HG03280 (cell line): ENCODE measurements around the gene CCDC83.

ENCODE experiments used
- ATAC-seq: cut with Tn5 transposase; IDR thresholded peaks from one replicate; pipeline ENCODE4 v1.9.1; 2021; ENCODE audit warnings: mild to moderate bottlenecking, moderate library complexity; ENCODE audit not compliant: unreplicated experiment

Gene CCDC83

DNA sequence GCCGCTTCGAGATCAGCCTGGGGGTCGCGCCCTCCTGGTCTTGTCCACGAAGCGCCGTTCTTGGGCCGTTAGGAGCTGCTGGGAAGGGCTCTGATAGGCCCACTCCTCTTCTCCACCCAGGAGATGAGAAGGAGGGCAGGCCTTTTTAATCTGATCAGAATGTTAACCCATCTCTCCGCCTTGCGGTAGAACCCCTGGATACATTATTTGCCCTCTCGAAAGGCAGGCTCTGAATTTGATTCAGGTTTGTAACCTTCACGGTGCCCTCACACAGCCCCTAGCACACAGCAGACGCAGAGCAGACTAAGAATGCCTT lies at the start of gene CCDC83:
Gene CCDC83, plus strand, starts transcription at position 43 of the 316 bp plus-strand sequence. CDS start 9,741 bp downstream, outside the sequence.
- no peak for ATAC-seq

DNA sequence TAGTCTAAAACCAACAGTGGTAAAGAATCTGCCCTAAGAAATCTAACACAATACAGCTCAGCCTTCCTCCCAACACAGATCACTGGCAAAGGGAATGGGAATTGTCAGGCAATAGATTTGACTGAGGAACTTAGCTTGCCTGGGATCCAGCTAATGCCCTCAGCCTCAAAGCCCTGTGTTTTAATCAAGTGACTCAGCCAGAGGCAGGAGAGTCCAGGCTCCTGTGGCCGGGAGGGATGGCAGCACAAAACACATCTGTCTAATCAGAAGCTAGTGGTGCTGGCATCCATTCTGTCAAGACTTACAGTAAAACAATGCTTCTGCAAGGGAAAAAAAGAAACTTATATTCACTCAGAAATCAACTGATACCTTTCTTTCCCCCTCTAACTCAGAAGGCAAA lies 49.8 kb upstream of the CCDC83 start:
- no peak for ATAC-seq

DNA sequence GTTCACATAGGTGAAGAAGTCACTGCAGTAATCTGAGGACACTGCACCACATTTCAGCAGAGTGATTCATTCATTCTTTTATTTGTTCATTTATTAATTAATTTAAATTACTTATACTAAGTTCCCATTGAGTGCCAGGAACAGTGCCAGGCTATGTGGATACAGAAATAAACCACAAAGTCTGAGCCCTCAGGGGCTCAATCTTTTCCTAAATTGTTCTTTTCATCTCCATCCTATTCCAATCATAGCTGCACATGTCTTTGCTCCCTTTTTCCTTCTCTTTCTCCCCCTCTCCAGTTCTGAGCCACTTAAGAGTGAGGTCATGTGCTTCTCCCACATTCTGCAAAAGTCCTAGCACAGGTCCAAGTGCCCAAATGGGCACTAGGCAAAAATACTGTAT lies 49.2 kb upstream of the CCDC83 start:
- ATAC-seq, result no peak

- ATAC-seq, result no peak
These were observed 48.3 kb upstream of the CCDC83 start for GRCh38 chr11:85806876-85807275.

DNA sequence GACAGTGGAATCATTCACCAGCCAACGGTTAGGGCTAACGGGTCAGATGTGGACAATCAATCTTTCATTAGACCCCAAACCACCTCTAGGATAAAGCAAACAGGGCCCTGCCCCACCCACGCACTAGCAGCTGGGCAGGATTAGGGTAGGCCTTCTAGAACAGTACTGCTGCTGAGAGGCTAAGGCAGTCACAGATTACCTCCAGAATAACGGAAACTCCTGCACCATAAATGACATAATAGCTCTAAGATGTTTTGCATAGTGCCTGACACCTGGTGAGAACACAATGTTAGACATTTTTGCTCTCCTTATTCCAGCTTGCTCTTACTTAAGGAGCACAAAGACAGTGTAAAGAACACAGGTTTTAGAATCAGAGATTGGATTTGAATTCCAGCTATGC lies 46.0 kb upstream of the CCDC83 start:
- no peak for ATAC-seq

- ATAC-seq, result no peak
These were observed 45.3 kb upstream of the CCDC83 start for GRCh38 chr11:85809863-85810262.

GRCh38 chr11:85810521-85810870 lies 44.7 kb upstream of the CCDC83 start:
- no peak for ATAC-seq

DNA sequence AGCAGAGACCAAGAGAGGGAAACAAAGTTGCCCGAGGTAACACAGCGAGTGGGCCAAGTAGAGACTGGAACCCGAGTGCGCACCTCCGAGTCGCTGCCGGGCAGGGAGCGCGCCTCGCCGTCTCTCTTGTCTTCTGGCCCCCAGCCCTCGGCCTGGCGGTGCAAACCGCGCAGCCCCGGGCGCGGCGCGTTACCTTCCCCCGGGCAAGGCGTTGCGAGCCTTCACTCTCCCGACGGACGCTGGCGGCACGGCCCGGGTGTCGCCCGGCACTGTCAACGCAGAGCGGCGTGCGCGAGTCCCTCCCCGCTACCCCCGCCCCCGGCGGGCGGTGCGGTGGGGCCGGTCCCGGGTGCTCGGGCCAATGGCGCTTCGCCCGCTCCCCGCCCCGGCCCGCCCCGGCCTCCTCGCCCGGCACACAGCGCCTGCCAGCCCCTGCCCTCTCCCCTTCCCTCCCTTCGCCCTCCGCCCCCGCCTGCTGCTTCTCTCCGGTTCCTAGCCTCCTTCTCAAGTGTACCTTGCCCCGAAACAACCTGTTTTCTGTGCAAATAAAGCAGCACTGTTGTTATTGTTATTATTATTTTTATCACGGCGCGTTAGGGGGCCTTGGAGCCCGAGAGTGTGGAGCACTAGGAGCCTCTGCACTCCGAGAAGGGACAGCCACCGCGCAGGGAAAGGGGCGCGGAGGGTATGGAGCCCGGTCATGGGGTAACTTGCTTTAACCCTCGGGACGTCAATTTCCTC lies 44.1 kb upstream of the CCDC83 start, which contains the start of gene SYTL2:
Gene SYTL2, minus strand, starts transcription at position 271 of the 741 bp plus-strand sequence. CDS start 53,416 bp downstream, outside the sequence.
- ATAC-seq, result peak; percentile 91

DNA sequence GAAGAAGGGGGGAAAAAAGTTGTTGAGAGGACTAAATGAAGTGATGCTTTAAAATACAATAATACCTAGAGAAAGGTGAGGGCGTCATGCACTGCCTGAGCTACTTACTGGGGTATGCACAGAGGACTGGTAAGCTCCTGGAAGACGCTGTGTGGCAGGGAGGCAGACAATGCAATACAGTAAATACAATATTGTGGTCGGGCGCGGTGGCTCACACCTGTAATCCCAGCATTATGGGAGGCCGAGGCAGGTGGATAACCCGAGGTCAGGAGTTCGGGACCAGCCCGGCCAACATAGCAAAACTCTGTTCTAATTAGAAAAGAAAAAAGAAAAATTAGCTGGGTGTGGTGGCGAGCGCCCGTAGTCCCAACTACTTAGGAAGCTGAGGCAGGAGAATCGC lies 43.6 kb upstream of the CCDC83 start:
- ATAC-seq, result no peak

DNA sequence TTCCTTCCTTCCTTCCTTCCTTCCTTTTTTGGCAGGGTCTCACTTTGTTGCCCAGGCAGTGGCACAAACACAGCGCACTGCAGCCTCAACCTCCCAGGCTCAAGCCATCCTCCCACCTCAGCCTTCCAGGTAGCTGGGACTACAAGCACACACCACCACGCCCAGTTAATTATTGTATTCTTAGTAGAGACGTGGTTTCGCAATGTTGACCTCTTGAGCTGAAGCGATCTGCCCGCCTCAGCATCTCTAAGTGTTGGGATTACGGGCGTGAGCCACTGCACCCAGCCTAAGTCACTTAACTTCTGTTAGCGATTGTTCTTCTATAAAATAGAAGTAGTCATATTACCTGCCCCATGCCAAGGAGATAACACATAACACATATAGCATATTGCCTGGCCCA lies 41.5 kb upstream of the CCDC83 start:
- ATAC-seq, result no peak

GRCh38 chr11:85815186-85815931 lies 39.8 kb upstream of the CCDC83 start:
- ATAC-seq, result no peak

DNA sequence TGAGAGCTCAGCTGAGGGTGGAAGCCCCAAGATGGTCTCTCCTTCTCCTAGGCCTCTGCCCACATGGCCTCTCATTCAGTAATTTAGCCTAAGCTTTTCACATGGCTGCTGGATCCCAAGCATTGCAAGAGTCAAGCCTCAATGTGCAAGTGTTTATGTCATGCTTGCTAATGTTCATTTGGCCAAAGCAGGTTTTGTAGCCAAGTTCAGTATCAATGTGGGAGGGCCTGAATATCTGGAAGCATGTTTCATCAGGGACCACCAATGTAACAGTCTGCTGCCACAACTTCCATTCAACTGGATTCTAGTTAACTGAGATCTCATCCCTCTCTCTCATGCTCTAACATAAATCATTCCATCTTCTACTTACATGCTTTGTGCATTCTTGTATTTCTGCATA lies 35.7 kb upstream of the CCDC83 start:
- ATAC-seq, result no peak

- ATAC-seq, result no peak
These were observed 33.5 kb upstream of the CCDC83 start for GRCh38 chr11:85821636-85822035.

DNA sequence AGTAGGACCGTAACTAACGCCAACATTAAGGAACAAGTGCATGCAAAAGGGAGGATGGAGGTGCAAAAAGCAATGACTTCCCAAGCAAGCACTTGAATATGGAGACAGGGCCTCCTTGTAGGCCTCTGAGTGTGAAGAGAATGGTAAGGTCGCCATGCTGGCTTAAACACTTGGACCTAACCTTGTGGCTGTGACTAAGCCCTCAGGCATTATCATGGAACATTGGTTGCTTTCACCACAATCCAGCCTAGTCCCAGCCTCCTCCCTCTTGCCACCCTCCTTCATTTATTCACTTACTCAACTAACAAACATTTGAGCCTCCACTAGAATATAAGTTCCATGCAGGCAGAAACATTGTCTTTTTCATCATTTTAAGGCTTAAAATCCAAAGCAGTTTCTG lies 32.4 kb upstream of the CCDC83 start:
- ATAC-seq, result no peak

DNA sequence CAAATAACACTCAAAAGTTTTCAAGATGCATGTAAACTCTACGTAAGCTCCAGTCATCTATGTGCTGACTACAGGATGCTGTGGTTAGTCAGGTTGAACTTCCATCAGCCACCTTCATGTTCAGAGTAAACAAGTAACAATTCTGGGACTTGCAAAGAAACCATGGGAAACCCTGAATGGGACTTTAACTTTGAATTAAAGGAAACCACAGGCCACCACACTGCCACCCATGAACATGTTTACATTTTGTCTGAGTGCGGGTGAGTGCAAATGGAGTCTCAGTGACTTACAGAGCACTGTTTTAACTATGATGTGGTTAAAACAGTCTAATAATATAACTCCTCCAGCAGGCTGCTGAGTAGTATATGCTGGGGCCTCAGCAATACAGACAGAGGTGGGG lies 31.4 kb upstream of the CCDC83 start:
- no peak for ATAC-seq

DNA sequence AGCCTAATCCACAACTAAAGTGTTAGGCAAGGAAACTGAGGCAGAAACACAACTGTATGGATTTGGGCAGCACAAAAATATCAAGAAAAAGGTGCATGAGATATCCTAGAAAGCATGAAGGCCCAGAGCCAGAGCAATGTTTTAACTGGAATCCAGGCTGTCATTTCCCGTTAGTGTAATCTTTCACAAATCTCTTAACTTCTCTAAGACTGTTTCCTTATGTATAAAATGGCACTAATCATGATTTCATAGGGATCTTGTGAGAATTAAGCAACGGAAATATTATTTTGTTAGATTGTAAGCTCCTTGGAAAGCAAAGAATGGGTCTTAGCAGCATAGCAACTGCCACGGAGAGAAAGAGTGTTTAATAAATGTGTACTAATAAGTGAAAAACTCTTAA lies 29.6 kb upstream of the CCDC83 start:
- no peak for ATAC-seq

GRCh38 chr11:85826116-85826855 lies 28.9 kb upstream of the CCDC83 start:
- no peak for ATAC-seq

DNA sequence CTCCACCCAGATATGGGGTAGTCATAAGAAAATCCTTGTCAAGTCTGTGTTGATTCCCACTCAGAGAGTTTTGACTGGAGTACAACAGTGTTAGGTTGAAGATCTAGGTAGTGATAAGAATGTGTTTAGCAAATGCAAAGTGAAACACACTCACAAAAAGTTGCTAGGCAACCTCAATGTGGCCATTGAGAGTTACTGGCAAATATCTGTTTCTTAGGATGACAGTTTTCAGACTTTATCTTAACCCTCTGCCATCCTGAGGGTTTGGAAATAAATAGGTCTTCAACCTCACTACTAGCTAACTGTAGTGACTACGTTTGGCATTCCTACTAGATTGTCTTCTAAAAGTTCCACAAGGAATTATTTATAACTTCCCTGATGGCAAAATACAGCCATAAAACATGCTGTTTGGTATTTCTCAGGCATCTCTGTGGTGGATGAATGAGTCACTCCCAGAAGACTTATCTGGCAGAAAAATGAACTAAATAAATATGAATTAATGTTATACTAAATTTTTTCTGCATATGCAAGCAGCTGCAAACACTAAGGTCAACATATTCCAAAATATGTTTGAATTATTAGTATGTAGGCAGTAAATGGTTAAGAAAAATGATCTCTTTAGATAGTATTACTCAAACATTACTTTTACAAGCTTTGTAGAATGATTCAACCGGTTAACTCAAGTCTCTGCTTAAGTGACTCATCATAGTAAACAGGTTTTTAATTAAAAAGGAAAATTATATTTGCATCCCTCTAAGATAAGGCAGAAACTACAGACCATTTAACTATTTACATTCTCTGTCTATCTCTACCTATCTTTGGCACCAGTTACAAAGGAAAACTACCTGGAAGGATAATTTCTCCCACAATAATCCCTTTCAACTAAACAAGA lies 27.2 kb upstream of the CCDC83 start:
- no peak for ATAC-seq

DNA sequence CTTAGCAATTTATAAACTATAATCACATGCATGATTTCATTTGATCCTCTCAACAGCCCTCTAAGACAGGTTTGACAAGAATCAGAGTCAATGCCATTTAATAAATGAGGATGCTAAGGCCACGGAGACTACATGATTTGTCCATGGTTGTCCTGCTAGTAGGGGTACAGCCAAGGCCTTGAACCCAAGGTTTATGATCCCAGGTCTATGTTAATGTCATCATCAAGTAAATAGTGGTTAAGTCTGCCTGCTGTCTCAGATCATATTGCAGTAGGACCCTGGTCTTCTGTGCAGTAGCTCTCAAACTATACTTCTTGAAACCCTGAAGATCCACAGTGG lies 26.6 kb upstream of the CCDC83 start:
- no peak for ATAC-seq

DNA sequence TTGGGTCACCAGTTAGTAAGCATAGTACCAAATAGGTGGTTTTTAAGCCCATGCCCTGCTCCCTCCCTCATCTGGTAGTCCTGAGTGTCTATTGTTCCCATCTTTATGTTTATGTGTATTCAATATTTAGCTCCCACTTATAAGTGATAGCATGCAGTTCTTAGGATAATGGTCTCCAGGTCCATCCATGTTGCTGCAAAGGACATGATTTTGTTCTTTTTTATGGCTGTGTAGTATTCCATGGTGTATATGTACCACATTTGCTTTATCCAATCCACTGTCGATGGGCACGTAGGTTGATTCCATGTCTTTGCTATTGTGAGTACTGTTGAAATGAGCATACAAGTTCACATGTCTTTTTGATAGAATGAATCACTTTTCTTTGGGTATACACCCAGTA lies 26.0 kb upstream of the CCDC83 start:
- no peak for ATAC-seq

DNA sequence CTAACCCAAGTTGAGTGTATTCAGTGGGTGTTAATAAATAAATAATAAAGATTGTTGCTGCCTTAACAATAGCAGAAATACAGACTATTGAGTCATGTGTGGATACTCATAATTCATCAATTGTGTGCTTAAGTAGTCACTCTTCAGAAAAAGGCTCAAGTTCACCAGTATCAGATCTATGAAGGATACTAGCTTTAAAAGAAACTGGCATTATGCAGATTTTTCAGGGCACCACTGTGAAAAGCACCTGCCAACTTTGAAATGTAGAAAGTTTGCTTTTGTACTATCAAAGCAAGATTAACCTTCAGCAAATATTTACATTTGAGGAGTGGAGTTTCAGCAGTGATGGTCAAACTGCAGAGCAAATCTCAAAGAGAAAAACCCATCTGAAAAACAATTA lies 24.1 kb upstream of the CCDC83 start:
- ATAC-seq, result no peak
